Measurements from ENCODE around the gene HIPK2.
A peak's percentile ranks its signal among the peaks of the same experiment; 100 is the strongest.

HIPK2 gene

DNA sequence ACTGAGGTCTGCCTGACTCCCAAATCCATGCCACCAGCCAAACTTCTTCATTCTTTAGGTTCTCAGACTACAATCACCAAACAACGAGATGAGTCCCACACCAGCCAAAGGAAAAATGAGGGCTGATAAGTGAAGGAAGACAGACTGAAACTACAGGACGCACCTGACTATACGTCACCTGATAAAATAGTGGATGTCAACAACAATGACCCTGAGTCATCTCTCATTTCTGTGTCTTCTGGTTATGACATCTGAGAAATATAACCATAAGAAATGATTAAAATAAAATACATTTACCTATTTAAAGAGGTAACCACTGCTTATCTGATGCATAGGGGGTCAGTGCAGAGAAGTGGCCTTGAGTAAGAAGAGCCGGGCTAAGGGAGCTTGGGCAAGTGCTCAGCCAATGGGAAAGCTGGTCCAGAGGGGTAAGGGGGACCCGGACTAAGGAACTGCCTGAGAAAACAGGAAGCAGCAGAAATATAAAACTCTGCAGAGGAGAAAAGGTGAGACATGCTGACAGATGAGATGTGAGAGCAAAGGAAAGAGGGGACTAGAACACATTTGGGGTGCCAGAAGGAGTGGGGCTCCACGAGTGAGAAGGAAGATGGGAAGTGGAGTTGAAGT lies 51.8 kb downstream of the HIPK2 start:
- H3K36me3 ChIP-seq (ENCODE audit: control insufficient read depth in 4 of 4, insufficient read depth in 4 of 4, low read length in 3 of 4), result peaks cover 0 to 4% (median 0%) of the 10 kb centered on the region in 4 experiments
- POLR2A ChIA-PET, result no interaction called here
- H3K27me3 ChIP-seq (replicated peaks in 2 of 5; ENCODE audit: control insufficient read depth in 4 of 5, insufficient read depth in 5 of 5, low read length in 4 of 5), result no peaks in the 10 kb centered on the region
- no peak overlapping the region for H3K27ac ChIP-seq (ENCODE audit: insufficient read depth in 1 of 2, low read depth in 1 of 2, low read length in 2 of 2, poor library complexity in 1 of 2, severe bottlenecking in 2 of 2)
- CTCF ChIA-PET, result interaction anchor here (0.8 to 2.5 kb wide), 3 partner anchors 16 to 81 kb away, joined by 4 to 6 read pairs (median 4); no protein-coding TSS in a partner anchor
- DNase-seq, result peak in 2 of 3 donors; percentile 62 to 75
- H3K4me1 ChIP-seq (ENCODE audit: control extremely low read depth in 1 of 4, control insufficient read depth in 4 of 4, insufficient read depth in 4 of 4, low read length in 3 of 4), result peaks cover 3 to 20% (median 10%) of the 10 kb centered on the region in 4 experiments
- H3K9me3 ChIP-seq (ENCODE audit: control extremely low read depth in 1 of 5, control insufficient read depth in 4 of 5, insufficient read depth in 2 of 5, low read depth in 1 of 5, low read length in 4 of 5), result no peaks in the 10 kb centered on the region
- no peak overlapping the region for H3K4me3 ChIP-seq (ENCODE audit: control insufficient read depth in 1 of 7, extremely low read depth in 1 of 7, insufficient read depth in 4 of 7, low read depth in 2 of 7, low read length in 6 of 7)
- WGBS (ENCODE audit: insufficient coverage), result 41% methylated on average over 6 of the region's 6 CpGs

DNA sequence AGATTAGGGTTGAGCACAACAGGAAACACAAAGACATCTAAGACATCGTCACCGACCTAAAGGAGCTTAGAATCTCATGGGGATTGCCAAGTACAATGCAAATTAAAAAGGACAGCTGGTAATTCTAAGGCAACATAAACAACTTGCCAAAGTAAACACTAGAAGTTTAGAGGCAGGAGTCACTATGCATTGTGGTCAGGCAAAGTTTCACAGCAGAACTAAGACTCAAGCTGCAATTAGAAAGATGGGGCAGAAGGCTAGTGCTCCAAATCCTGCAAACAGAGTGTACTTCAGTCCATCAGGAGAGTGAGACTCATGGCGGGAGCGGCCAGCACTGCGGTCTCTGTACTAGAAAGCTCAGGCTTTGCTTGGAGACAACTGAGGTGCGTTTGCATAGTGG lies 52.7 kb downstream of the HIPK2 start:
- Histone ChIP-seq H3K27me3 (replicated peaks in 2 of 5; ENCODE audit: control insufficient read depth in 4 of 5, insufficient read depth in 5 of 5, low read length in 4 of 5) (no peaks in the 10 kb centered on the region), H3K36me3 (ENCODE audit: control insufficient read depth in 4 of 4, insufficient read depth in 4 of 4, low read length in 3 of 4) (peaks cover 0 to 4% (median 0%) of the 10 kb centered on the region in 4 experiments), H3K4me1 (ENCODE audit: control extremely low read depth in 1 of 4, control insufficient read depth in 4 of 4, insufficient read depth in 4 of 4, low read length in 3 of 4) (peaks cover 6 to 22% (median 12%) of the 10 kb centered on the region in 4 experiments), H3K27ac (ENCODE audit: insufficient read depth in 1 of 2, low read depth in 1 of 2, low read length in 2 of 2, poor library complexity in 1 of 2, severe bottlenecking in 2 of 2) (no peak overlapping the region), H3K9me3 (ENCODE audit: control extremely low read depth in 1 of 5, control insufficient read depth in 4 of 5, insufficient read depth in 2 of 5, low read depth in 1 of 5, low read length in 4 of 5) (no peaks in the 10 kb centered on the region), H3K4me3 (ENCODE audit: control insufficient read depth in 1 of 7, extremely low read depth in 1 of 7, insufficient read depth in 4 of 7, low read depth in 2 of 7, low read length in 6 of 7) (no peak overlapping the region)
- 91% methylated on average over 5 of the region's 6 CpGs for WGBS (ENCODE audit: insufficient coverage)
- peak in 2 of 3 donors; percentile 18 to 30 for DNase-seq
- ChIA-PET CTCF (interaction anchor here (0.8 to 2.5 kb wide), 4 partner anchors 16 to 124 kb away, joined by 3 to 6 read pairs (median 4); no protein-coding TSS in a partner anchor), POLR2A (no interaction called here)

DNA sequence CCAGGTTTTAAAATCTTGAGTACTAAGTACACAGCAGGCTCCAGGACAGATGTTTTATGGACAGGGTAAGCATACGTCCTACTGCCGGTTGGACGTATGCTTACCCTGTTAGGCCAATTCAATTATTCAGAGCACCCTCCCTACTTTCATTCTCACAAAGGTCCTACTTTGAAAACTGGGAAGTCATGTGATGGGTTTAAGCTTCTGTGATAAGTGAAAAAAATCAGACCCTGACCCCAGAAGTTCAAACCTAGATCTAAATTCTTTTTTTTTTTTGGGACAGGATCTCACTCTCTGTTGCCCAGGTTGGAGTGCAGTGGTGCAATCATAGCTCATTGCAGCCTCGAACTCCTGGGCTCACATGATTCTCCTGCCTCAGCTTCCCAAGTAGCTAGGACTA lies 55.2 kb downstream of the HIPK2 start:
- H3K4me3 ChIP-seq (ENCODE audit: control insufficient read depth in 1 of 7, extremely low read depth in 1 of 7, insufficient read depth in 4 of 7, low read depth in 2 of 7, low read length in 6 of 7), result no peak overlapping the region
- no peaks in the 10 kb centered on the region for H3K27me3 ChIP-seq (replicated peaks in 2 of 5; ENCODE audit: control insufficient read depth in 4 of 5, insufficient read depth in 5 of 5, low read length in 4 of 5)
- DNase-seq, result no peak
- no peaks in the 10 kb centered on the region for H3K9me3 ChIP-seq (ENCODE audit: control extremely low read depth in 1 of 5, control insufficient read depth in 4 of 5, insufficient read depth in 2 of 5, low read depth in 1 of 5, low read length in 4 of 5)
- ChIA-PET POLR2A (no interaction called here), CTCF (no interaction called here)
- H3K27ac ChIP-seq (ENCODE audit: insufficient read depth in 1 of 2, low read depth in 1 of 2, low read length in 2 of 2, poor library complexity in 1 of 2, severe bottlenecking in 2 of 2), result no peak overlapping the region
- 100% methylated on average over 1 of the region's 4 CpGs for WGBS (ENCODE audit: insufficient coverage)
- peaks cover 6 to 22% (median 18%) of the 10 kb centered on the region in 4 experiments for H3K4me1 ChIP-seq (ENCODE audit: control extremely low read depth in 1 of 4, control insufficient read depth in 4 of 4, insufficient read depth in 4 of 4, low read length in 3 of 4)
- H3K36me3 ChIP-seq (ENCODE audit: control insufficient read depth in 4 of 4, insufficient read depth in 4 of 4, low read length in 3 of 4), result no peaks in the 10 kb centered on the region

DNA sequence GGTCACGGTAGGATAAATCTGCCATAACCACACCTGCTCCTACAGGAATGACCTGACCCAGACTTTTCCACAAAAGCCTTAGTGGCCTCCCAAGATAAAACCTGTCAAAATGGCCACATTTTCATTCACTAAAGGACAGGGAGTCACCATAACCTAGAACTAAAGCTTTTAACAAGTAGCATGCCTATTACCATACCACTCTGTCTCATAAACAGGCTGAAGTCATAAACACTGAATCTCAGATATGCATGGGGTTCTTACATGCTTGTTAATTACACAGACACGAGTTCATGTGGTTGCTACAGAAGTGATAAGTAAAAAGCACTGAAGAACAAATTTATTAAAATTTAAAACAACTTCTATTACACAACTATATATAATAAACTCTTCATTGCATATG lies 56.0 kb downstream of the HIPK2 start:
- no peaks in the 10 kb centered on the region for H3K27me3 ChIP-seq (replicated peaks in 2 of 5; ENCODE audit: control insufficient read depth in 4 of 5, insufficient read depth in 5 of 5, low read length in 4 of 5)
- H3K36me3 ChIP-seq (ENCODE audit: control insufficient read depth in 4 of 4, insufficient read depth in 4 of 4, low read length in 3 of 4), result peaks cover 0 to 2% (median 1%) of the 10 kb centered on the region in 4 experiments
- H3K9me3 ChIP-seq (ENCODE audit: control extremely low read depth in 1 of 5, control insufficient read depth in 4 of 5, insufficient read depth in 2 of 5, low read depth in 1 of 5, low read length in 4 of 5), result no peaks in the 10 kb centered on the region
- peaks cover 6 to 22% (median 18%) of the 10 kb centered on the region in 4 experiments for H3K4me1 ChIP-seq (ENCODE audit: control extremely low read depth in 1 of 4, control insufficient read depth in 4 of 4, insufficient read depth in 4 of 4, low read length in 3 of 4)
- 100% methylated on average over 1 of the region's 2 CpGs for WGBS (ENCODE audit: insufficient coverage)
- DNase-seq, result no peak
- ChIA-PET POLR2A (no interaction called here), CTCF (interaction anchor here (1.0 kb wide), 1 partner anchor 37 kb away, joined by 3 read pairs; no protein-coding TSS in a partner anchor)
- no peak overlapping the region for H3K4me3 ChIP-seq (ENCODE audit: control insufficient read depth in 1 of 7, extremely low read depth in 1 of 7, insufficient read depth in 4 of 7, low read depth in 2 of 7, low read length in 6 of 7)
- H3K27ac ChIP-seq (ENCODE audit: insufficient read depth in 1 of 2, low read depth in 1 of 2, low read length in 2 of 2, poor library complexity in 1 of 2, severe bottlenecking in 2 of 2), result no peak overlapping the region

DNA sequence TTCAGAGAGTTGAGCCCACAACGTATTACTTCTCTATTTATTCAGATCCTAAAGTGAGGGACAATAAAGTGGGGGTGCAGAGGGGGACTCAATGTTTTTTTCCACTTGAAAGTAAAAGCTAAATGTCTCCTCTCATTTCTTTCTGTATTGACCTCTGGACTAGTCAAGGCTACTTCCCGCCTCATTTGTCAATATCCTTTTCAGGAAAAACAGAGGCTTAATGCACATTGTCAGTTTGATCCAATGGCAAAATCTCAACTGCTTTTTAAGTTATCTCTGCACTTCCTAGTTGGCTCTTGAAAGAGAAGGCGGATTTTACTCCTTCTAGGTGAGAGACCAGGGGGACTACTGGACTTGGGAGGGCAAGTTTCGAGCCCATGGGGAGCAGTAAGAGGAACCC lies 56.4 kb downstream of the HIPK2 start:
- 100% methylated on average over 1 of the region's 4 CpGs for WGBS (ENCODE audit: insufficient coverage)
- H3K4me1 ChIP-seq (ENCODE audit: control extremely low read depth in 1 of 4, control insufficient read depth in 4 of 4, insufficient read depth in 4 of 4, low read length in 3 of 4), result peaks cover 6 to 19% (median 18%) of the 10 kb centered on the region in 4 experiments
- ChIA-PET CTCF (interaction anchor here (1.0 kb wide), 1 partner anchor 37 kb away, joined by 3 read pairs; no protein-coding TSS in a partner anchor), POLR2A (no interaction called here)
- peaks cover 0 to 6% (median 3%) of the 10 kb centered on the region in 4 experiments for H3K36me3 ChIP-seq (ENCODE audit: control insufficient read depth in 4 of 4, insufficient read depth in 4 of 4, low read length in 3 of 4)
- no peak overlapping the region for H3K4me3 ChIP-seq (ENCODE audit: control insufficient read depth in 1 of 7, extremely low read depth in 1 of 7, insufficient read depth in 4 of 7, low read depth in 2 of 7, low read length in 6 of 7)
- H3K27ac ChIP-seq (ENCODE audit: insufficient read depth in 1 of 2, low read depth in 1 of 2, low read length in 2 of 2, poor library complexity in 1 of 2, severe bottlenecking in 2 of 2), result no peak overlapping the region
- peak in 1 of 3 donors; percentile 32 for DNase-seq
- H3K27me3 ChIP-seq (replicated peaks in 2 of 5; ENCODE audit: control insufficient read depth in 4 of 5, insufficient read depth in 5 of 5, low read length in 4 of 5), result no peaks in the 10 kb centered on the region
- H3K9me3 ChIP-seq (ENCODE audit: control extremely low read depth in 1 of 5, control insufficient read depth in 4 of 5, insufficient read depth in 2 of 5, low read depth in 1 of 5, low read length in 4 of 5), result no peaks in the 10 kb centered on the region

DNA sequence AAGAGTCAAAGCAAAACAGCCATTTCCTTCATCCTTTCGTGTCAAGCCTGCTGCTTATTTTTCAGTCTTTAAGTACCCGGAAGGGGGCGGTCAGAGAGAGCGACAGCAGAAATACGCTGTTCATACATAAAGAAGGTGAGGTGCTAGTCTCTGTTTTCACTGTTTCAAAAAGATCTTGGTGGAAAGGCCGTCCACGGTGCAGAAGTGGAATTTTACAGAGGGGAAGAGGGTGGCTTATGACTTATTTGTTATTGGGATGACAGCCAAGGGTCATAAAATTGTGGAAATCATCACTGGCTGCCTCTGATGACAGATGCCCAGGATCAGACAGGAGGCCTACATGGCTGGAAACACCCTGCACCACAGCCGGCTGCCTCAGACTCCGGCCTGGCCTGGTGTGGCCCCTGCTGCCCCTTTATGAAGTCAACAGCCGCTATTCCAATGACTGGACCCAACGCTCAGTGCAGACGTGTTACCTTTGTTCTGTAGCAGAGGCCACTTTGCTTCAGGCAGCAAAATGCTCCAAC lies 57.0 kb downstream of the HIPK2 start:
- Histone ChIP-seq H3K4me1 (ENCODE audit: control extremely low read depth in 1 of 4, control insufficient read depth in 4 of 4, insufficient read depth in 4 of 4, low read length in 3 of 4) (peaks cover 6 to 14% (median 14%) of the 10 kb centered on the region in 4 experiments), H3K9me3 (ENCODE audit: control extremely low read depth in 1 of 5, control insufficient read depth in 4 of 5, insufficient read depth in 2 of 5, low read depth in 1 of 5, low read length in 4 of 5) (no peaks in the 10 kb centered on the region), H3K4me3 (ENCODE audit: control insufficient read depth in 1 of 7, extremely low read depth in 1 of 7, insufficient read depth in 4 of 7, low read depth in 2 of 7, low read length in 6 of 7) (no peak overlapping the region), H3K27me3 (replicated peaks in 2 of 5; ENCODE audit: control insufficient read depth in 4 of 5, insufficient read depth in 5 of 5, low read length in 4 of 5) (no peaks in the 10 kb centered on the region), H3K36me3 (ENCODE audit: control insufficient read depth in 4 of 4, insufficient read depth in 4 of 4, low read length in 3 of 4) (peaks cover 0 to 13% (median 9%) of the 10 kb centered on the region in 4 experiments), H3K27ac (ENCODE audit: insufficient read depth in 1 of 2, low read depth in 1 of 2, low read length in 2 of 2, poor library complexity in 1 of 2, severe bottlenecking in 2 of 2) (no peak overlapping the region)
- ChIA-PET POLR2A (no interaction called here), CTCF (interaction anchor here (0.9 to 1.5 kb wide), 3 partner anchors 36 to 76 kb away, joined by 3 to 4 read pairs (median 3); no protein-coding TSS in a partner anchor)
- peak in 2 of 3 donors; percentile 34 to 42 for DNase-seq
- WGBS (ENCODE audit: insufficient coverage), result 57% methylated on average over 12 of the region's 12 CpGs

DNA sequence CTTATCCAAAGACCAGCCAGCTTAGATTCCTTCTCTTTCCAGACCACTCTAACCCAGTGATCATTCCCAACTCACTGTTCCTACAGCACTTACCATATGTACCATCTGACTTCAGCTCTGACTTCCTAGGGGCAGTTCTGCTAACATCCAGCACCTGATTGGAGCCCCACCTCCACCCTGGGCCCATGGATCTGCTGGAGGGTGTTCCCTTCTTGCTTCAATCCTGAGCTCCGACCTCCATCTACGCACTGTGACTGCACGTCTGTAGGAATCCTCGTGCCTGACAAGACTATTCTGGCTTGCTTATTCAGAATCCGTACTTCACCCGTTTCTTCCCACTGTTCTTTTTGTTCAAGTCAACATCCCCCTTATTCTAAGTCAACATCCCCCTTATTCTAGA lies 57.6 kb downstream of the HIPK2 start:
- no peak for DNase-seq
- no peaks in the 10 kb centered on the region for H3K27me3 ChIP-seq (replicated peaks in 2 of 5; ENCODE audit: control insufficient read depth in 4 of 5, insufficient read depth in 5 of 5, low read length in 4 of 5)
- peaks cover 6 to 14% (median 12%) of the 10 kb centered on the region in 4 experiments for H3K4me1 ChIP-seq (ENCODE audit: control extremely low read depth in 1 of 4, control insufficient read depth in 4 of 4, insufficient read depth in 4 of 4, low read length in 3 of 4)
- no peak overlapping the region for H3K4me3 ChIP-seq (ENCODE audit: control insufficient read depth in 1 of 7, extremely low read depth in 1 of 7, insufficient read depth in 4 of 7, low read depth in 2 of 7, low read length in 6 of 7)
- 98% methylated on average over 6 of the region's 6 CpGs for WGBS (ENCODE audit: insufficient coverage)
- no peak overlapping the region for H3K27ac ChIP-seq (ENCODE audit: insufficient read depth in 1 of 2, low read depth in 1 of 2, low read length in 2 of 2, poor library complexity in 1 of 2, severe bottlenecking in 2 of 2)
- ChIA-PET CTCF (interaction anchor here (0.9 to 1.5 kb wide), 3 partner anchors 12 to 75 kb away, joined by 3 to 4 read pairs (median 3); no protein-coding TSS in a partner anchor), POLR2A (interaction anchor here (0.9 kb wide), 1 partner anchor 33 kb away, joined by 3 read pairs; no protein-coding TSS in a partner anchor)
- H3K36me3 ChIP-seq (ENCODE audit: control insufficient read depth in 4 of 4, insufficient read depth in 4 of 4, low read length in 3 of 4), result peaks cover 0 to 19% (median 15%) of the 10 kb centered on the region in 4 experiments
- H3K9me3 ChIP-seq (ENCODE audit: control extremely low read depth in 1 of 5, control insufficient read depth in 4 of 5, insufficient read depth in 2 of 5, low read depth in 1 of 5, low read length in 4 of 5), result no peaks in the 10 kb centered on the region
